RWPE2 (cell line): ENCODE data around the gene PRCC.
A peak's percentile ranks its signal among the peaks of the same experiment; 100 is the strongest.

Experiments
- ATAC-seq: fragments of 200-7000 bp; cut with Tn5 transposase; 3 replicates; pipeline ENCODE4 v1.9.1; 2021; ENCODE audit warnings: low read depth
- DNase-seq: peaks from one replicate; pipeline ENCODE4 v3.0.0-alpha.2; 2020; ENCODE audit warnings: low spot score
- H3K27ac ChIP-seq: fragments of 450-650 bp; 2 replicates; pipeline ENCODE4 v1.5.1; 2017; ENCODE audit warnings: mild to moderate bottlenecking; ENCODE audit not compliant: poor library complexity, severe bottlenecking
- H3K27me3 ChIP-seq: fragments of 250-450 bp; sonication (Bioruptor Pico); 2 replicates; pipeline ENCODE4 v1.5.1; 2021; ENCODE audit warnings: mild to moderate bottlenecking, moderate library complexity; ENCODE audit not compliant: insufficient read depth, poor library complexity, severe bottlenecking
- H3K36me3 ChIP-seq: fragments of 250-450 bp; sonication (Bioruptor Pico); 2 replicates; pipeline ENCODE4 v1.5.1; 2020; ENCODE audit warnings: low read depth, mild to moderate bottlenecking, moderate library complexity
- H3K4me1 ChIP-seq: fragments of 250-450 bp; sonication (Bioruptor Pico); 2 replicates; pipeline ENCODE4 v1.5.1; 2021; ENCODE audit warnings: mild to moderate bottlenecking, moderate library complexity; ENCODE audit not compliant: insufficient read depth, poor library complexity, severe bottlenecking
- H3K4me3 ChIP-seq: fragments of 250-450 bp; sonication (Bioruptor Pico); 2 replicates; pipeline ENCODE4 v1.5.1; 2021; ENCODE audit warnings: mild to moderate bottlenecking, moderate library complexity; ENCODE audit not compliant: severe bottlenecking
- H3K9me3 ChIP-seq: fragments of 250-450 bp; sonication (Bioruptor Pico); 2 replicates; pipeline ENCODE4 v1.5.1; 2021; ENCODE audit warnings: mild to moderate bottlenecking, moderate library complexity; ENCODE audit not compliant: severe bottlenecking
- CTCF ChIP-seq: fragments of 450-650 bp; IDR thresholded peaks from one replicate; pipeline ENCODE4 v1.5.1; 2017; ENCODE audit warnings: mild to moderate bottlenecking, moderate library complexity; ENCODE audit not compliant: poor library complexity, severe bottlenecking

PRCC gene

GRCh38 chr1:156809281-156809680 lies 41.9 kb downstream of the PRCC start:
- no peaks in the 10 kb centered on the region for H3K27me3 ChIP-seq
- peaks cover 15% of the 10 kb centered on the region for H3K4me1 ChIP-seq
- no peak for ATAC-seq
- no peaks in the 10 kb centered on the region for H3K36me3 ChIP-seq
- H3K9me3 ChIP-seq, result no peaks in the 10 kb centered on the region
- no peak for DNase-seq
- no peak overlapping the region for H3K27ac ChIP-seq
- no peak for TF ChIP-seq CTCF
- H3K4me3 ChIP-seq, result no peak overlapping the region

- ATAC-seq (no peak), DNase-seq (no peak)
- Histone ChIP-seq H3K4me3 (no peak overlapping the region), H3K4me1 (peaks cover 20% of the 10 kb centered on the region), H3K27me3 (no peaks in the 10 kb centered on the region), H3K9me3 (no peaks in the 10 kb centered on the region), H3K27ac (no peak overlapping the region), H3K36me3 (no peaks in the 10 kb centered on the region)
- no peak for TF ChIP-seq CTCF
These were observed 42.5 kb downstream of the PRCC start for GRCh38 chr1:156809711-156810366.

DNA sequence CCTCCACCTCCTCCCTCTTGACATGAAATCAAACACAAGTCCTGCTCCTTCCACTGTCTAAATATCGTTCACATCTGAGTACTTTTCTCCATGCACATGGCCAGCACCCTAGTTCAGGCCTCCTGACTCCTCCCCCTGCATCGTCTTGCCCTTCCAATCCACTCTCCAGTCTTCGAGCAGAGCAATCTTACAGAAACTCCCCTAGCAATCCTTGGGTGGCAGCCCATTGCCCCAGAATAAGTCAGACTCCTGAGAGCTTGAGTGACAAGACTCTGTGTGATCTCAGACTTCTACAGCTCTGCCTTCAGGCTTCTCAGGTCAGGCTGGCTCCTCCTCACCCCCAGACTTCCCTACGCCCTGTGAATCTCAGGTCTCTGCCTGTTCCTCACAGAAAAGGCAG lies 43.8 kb downstream of the PRCC start:
- H3K27ac ChIP-seq, result no peak overlapping the region
- no peaks in the 10 kb centered on the region for H3K27me3 ChIP-seq
- H3K4me1 ChIP-seq, result peaks cover 34% of the 10 kb centered on the region
- no peaks in the 10 kb centered on the region for H3K9me3 ChIP-seq
- no peak for TF ChIP-seq CTCF
- DNase-seq (no peak), ATAC-seq (no peak)
- no peak overlapping the region for H3K4me3 ChIP-seq
- H3K36me3 ChIP-seq, result no peaks in the 10 kb centered on the region

- H3K4me3 ChIP-seq, result no peak overlapping the region
- H3K36me3 ChIP-seq, result no peaks in the 10 kb centered on the region
- DNase-seq (peak; percentile 18), ATAC-seq (no peak)
- no peak overlapping the region for H3K27ac ChIP-seq
- TF ChIP-seq CTCF, result no peak
- H3K4me1 ChIP-seq, result peaks cover 41% of the 10 kb centered on the region
- no peaks in the 10 kb centered on the region for H3K9me3 ChIP-seq
- H3K27me3 ChIP-seq, result no peaks in the 10 kb centered on the region
These were observed 45.1 kb downstream of the PRCC start for GRCh38 chr1:156812293-156812990.

DNA sequence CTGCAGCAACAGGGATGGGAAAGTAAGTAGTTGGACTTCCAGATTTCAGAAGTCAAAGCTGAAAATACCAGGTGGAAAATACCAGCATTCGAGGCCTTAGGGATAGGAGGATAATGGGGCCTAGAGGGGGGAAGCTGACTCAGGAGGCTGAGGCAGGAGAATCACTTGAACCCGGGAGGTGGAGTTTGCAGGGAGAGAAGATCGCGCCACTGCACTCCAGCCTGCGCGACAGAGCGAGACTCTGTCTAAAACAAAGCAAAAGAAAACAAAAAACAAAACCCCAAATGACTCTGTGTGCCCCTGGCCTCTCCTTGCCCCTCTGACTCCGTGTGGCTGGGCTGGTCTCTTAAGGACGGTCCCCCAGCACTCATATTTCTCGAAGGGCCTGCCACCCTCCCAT lies 46.0 kb downstream of the PRCC start:
- Histone ChIP-seq H3K27ac (no peak overlapping the region), H3K4me1 (peaks cover 41% of the 10 kb centered on the region), H3K27me3 (no peaks in the 10 kb centered on the region), H3K36me3 (no peaks in the 10 kb centered on the region), H3K4me3 (peak overlapping the region; percentile 16), H3K9me3 (no peaks in the 10 kb centered on the region)
- no peak for DNase-seq
- no peak for TF ChIP-seq CTCF
- ATAC-seq, result no peak
